ENCODE data around the gene PLEKHA3. TPM values are rescaled to one million over a fixed set of nuclear protein-coding genes. Genes with fewer than 3 reads are reported as not detected.

PLEKHA3 gene
- 10 to 100 TPM; 24.1 to 27.3 TPM for total RNA-seq

DNA sequence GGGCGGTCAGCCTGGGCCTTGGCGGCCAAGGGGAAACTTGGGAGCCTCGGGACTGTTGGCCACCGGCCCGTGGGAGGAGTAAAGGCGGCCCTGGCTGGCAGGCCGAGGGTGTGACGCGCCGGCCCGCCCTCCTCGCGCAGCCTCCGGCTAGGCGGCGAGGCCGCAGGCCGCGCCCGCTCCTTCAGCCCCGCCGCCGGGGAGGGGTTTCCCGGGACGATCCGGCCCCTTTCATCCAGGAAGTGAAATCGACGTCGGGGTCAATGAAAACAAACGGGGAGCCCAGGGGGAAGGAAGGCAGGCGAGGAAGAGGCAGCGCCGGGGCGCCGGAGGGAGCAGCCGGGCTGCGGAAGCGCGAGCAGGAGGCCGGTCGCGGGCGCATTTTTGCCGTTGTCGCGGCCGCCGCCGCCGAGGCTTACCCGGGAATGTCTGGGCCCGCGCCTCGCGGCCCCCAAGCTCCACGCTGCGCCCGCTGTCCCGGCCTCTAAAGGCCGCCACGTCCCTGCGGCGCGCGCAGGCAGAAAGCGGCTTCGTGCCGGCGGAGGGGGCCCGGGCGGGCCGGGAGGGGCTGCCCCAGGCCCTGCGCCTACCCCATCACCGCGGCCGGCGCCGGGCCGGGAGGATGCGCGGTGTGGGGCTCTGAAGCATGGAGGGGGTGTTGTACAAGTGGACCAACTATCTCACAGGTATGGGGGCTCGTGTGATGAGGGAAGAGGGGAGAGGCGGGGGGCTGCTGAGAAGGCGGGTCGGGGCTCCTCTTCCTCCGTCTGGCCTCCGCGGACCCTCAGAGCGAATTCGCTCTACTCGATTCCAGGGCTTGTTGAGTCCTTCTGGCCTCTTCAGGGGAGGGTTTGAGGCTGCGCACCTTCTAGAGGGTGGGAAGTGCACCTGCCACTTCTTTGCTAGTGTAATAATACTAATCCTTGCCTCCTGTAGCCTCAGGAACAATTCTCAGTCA lies at the start of gene PLEKHA3:
TSS of gene PLEKHA3 (plus strand) at position 231 of the 955 bp plus-strand sequence. CDS start at position 644, 413 bp downstream.
- POLR2A ChIA-PET, result interaction anchor here (0.7 to 1.0 kb wide), 3 partner anchors 15 to 66 kb away, joined by 3 to 4 read pairs (median 4); partner anchors contain the start of genes PJVK and PRKRA
- CTCF ChIA-PET, result interaction anchor here (0.6 to 1.8 kb wide), 5 partner anchors 8 to 43 kb away, joined by 3 to 5 read pairs (median 4); no protein-coding TSS in a partner anchor
- intact Hi-C loops (cut with DNase I, micrococcal nuclease), result loop anchor here (1.0 to 5.0 kb wide), 2 partner anchors 43 to 162 kb away; no protein-coding TSS in a partner anchor
- Mint-ChIP-seq H3K27me3 (no peaks in the 10 kb centered on the region), H3K4me3 (peak within 1 kb of the TSS; percentile 89), H3K9me3 (ENCODE audit: low read depth) (no peaks in the 10 kb centered on the region), H3K36me3 (ENCODE audit: low read depth) (peaks cover 5% of the 10 kb centered on the region), H3K4me1 (peaks cover 43% of the 10 kb centered on the region), H3K27ac (peak within 1 kb of the TSS; percentile 97)
- DNase-seq (peak; percentile 83), ATAC-seq (peak; percentile 64)

DNA sequence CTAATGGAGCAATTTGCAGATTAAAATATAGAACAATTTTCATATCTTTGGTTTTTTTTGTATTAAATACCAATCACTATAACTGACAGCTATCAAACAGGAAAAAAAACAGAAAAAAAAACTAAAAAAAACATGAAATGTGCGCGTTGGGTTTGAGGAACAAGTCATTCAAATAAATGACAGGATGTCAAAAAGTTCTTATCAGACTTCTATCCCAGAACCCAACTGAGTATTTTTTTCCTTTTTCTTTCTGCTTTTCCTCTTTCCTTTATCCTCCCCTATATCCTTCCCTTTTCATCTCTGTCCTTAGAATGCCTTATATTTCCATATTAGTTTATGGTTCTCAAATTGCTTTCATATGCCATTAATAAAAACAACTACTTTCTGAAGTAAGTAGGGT lies 43.6 kb upstream of the PLEKHA3 start:
- Mint-ChIP-seq H3K27me3 (no peaks in the 10 kb centered on the region), H3K27ac (no peak overlapping the region), H3K9me3 (ENCODE audit: low read depth) (no peaks in the 10 kb centered on the region), H3K4me3 (no peak overlapping the region), H3K4me1 (no peaks in the 10 kb centered on the region), H3K36me3 (ENCODE audit: low read depth) (peaks cover 46% of the 10 kb centered on the region)
- intact Hi-C loops (cut with DNase I, micrococcal nuclease), result no loop called here
- ATAC-seq, result no peak
- POLR2A ChIA-PET, result no interaction called here
- no peak for DNase-seq
- CTCF ChIA-PET, result interaction anchor here (1.5 kb wide), 1 partner anchor 43 kb away, joined by 4 read pairs; no protein-coding TSS in a partner anchor

DNA sequence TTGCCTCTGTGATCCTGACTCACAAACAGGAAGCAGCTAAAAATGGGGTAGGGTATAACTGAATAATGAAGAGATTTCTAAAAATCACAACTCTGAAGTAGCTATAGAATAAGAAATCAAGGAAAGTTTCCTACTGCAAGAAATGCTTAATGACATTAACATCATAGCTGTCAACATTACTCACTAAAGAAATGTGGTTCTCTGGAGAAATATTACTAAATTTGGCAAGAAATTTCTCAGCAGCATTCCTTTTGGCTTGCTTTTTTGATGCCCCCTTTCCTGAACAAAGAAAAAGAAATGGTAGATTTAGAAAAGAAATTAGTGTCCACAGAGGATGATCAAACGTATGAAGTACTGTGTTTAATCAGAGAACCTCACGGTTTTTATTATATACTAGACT lies 38.8 kb upstream of the PLEKHA3 start:
- ChIA-PET POLR2A (no interaction called here), CTCF (interaction anchor here (2.2 kb wide), 1 partner anchor 27 kb away, joined by 9 read pairs; no protein-coding TSS in a partner anchor)
- Mint-ChIP-seq H3K36me3 (ENCODE audit: low read depth) (peaks cover 46% of the 10 kb centered on the region), H3K4me1 (peaks cover 2% of the 10 kb centered on the region), H3K9me3 (ENCODE audit: low read depth) (no peaks in the 10 kb centered on the region), H3K27me3 (no peaks in the 10 kb centered on the region), H3K4me3 (no peak overlapping the region), H3K27ac (no peak overlapping the region)
- DNase-seq, result no peak
- intact Hi-C loops (cut with DNase I, micrococcal nuclease), result no loop called here
- no peak for ATAC-seq

DNA sequence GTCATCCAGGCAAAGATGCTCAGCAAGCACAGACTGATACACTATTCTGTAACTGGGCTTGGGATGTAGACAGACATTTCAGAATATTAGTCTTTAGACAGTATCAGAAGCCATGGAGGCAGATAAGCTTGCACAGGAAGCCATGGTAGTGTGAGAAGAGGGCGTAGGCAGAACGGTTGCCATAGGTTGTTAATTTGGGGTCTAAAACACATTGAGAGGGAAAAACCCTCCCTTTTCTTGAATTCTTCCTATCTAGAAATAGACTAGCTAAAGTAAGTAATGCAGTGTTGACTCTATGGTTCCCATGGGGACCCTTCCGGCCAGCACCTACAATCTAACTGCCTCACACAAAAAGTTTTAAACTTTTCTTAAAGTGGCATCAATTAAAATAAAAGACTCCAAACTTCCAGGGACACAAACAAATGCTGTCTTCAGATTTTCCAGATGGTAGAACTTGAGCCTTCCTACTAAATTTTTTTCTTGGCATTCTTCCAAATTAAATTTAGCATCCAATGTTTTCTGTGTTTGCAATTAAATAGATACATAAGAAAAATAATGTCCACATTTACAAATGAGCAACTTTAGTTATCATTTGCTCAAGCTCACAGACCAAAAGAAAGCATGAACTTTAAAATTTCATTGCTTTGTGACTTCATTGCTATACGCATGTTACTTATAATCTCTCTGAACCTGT lies 31.1 kb upstream of the PLEKHA3 start:
- Mint-ChIP-seq H3K9me3 (ENCODE audit: low read depth) (no peaks in the 10 kb centered on the region), H3K4me1 (peaks cover 29% of the 10 kb centered on the region), H3K27me3 (no peaks in the 10 kb centered on the region), H3K36me3 (ENCODE audit: low read depth) (peaks cover 40% of the 10 kb centered on the region), H3K27ac (peak overlapping the region; percentile 90), H3K4me3 (peak overlapping the region; percentile 88)
- ChIA-PET CTCF (interaction anchor here (0.8 to 1.5 kb wide), 5 partner anchors 32 to 74 kb away, joined by 3 to 7 read pairs (median 4); no protein-coding TSS in a partner anchor), POLR2A (interaction anchor here (1.1 kb wide), 1 partner anchor 82 kb away, joined by 3 read pairs; no protein-coding TSS in a partner anchor)
- ATAC-seq (no peak), DNase-seq (no peak)
- intact Hi-C loops (cut with DNase I, micrococcal nuclease), result no loop called here

DNA sequence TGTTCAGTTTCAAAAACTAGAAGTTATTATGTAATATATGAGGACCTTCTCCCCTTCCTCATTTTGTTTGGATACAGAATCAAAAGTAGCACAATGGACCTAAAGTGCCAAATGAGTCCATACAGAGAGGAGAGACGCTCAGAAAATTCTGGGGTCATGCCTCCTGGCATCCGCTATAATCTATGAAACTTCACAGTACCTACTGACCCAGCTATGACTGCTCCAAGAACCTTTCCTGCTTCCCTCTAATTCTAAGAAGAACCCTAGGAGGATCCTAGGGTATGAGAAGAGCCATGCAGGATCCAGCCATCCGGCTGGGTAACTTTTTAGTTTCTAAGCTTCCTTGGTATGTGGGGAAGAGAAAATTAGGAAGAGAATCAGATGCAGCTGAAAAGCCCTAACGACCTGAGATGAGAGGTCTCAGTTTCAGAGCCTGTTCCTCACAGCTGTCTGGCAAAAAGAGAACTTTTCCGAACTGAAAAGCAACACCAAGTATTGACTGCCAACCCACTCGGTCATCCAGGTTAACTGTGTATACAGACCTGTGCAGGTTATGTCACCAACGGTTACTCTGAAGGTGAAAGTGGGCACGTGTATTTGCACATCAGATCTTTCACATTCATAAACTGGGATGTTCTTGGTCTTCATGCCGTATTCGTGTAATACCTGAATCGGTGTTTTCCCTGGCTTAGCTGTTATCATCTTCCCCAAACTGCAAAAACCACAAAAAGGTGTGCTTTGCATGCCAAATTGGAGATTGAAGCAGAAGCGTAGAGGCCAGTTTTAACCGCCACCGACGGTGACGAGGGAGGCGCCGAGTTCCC lies 30.3 kb upstream of the PLEKHA3 start:
- peaks cover 29% of the 10 kb centered on the region for H3K4me1 Mint-ChIP-seq
- DNase-seq (no peak), ATAC-seq (no peak)
- no peaks in the 10 kb centered on the region for H3K27me3 Mint-ChIP-seq
- intact Hi-C loops (cut with DNase I, micrococcal nuclease), result loop anchor here (1.0 to 2.0 kb wide), 7 partner anchors 36 to 1237 kb away; partner anchors contain the start of genes HNRNPA3 (in 1 of the 2) and OSBPL6 (in 1 of the 2)
- H3K4me3 Mint-ChIP-seq, result peak overlapping the region; percentile 88
- H3K9me3 Mint-ChIP-seq (ENCODE audit: low read depth), result no peaks in the 10 kb centered on the region
- CTCF ChIA-PET, result interaction anchor here (0.8 to 1.5 kb wide), 6 partner anchors 30 to 338 kb away, joined by 3 to 7 read pairs (median 4); partner anchors contain the start of gene RBM45
- H3K27ac Mint-ChIP-seq, result peak overlapping the region; percentile 90
- POLR2A ChIA-PET, result interaction anchor here (1.1 to 1.6 kb wide), 2 partner anchors 36 to 81 kb away, joined by 3 to 4 read pairs; no protein-coding TSS in a partner anchor
- H3K36me3 Mint-ChIP-seq (ENCODE audit: low read depth), result peaks cover 36% of the 10 kb centered on the region

DNA sequence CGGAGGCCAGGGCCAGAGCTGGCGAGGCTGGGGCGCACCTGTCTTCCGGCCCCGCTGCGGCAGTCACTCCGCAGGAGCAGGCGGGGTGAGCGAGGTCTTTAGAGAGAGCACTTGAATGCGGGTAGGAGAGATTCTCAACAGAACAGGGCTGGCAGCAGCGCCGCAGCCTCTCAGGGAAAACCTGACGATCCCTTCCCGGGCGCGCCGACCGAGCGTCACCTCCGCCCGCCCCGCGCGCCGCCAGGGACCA lies 29.8 kb upstream of the PLEKHA3 start:
- POLR2A ChIA-PET, result interaction anchor here (0.7 to 1.6 kb wide), 2 partner anchors 37 to 39 kb away, joined by 3 to 4 read pairs; no protein-coding TSS in a partner anchor
- intact Hi-C loops (cut with DNase I, micrococcal nuclease), result loop anchor here (1.0 to 2.0 kb wide), 7 partner anchors 36 to 1238 kb away; partner anchors contain the start of genes HNRNPA3 (in 1 of the 2) and OSBPL6 (in 1 of the 2)
- DNase-seq (peak; percentile 90), ATAC-seq (peak; percentile 57)
- CTCF ChIA-PET, result interaction anchor here (1.0 to 1.5 kb wide), 4 partner anchors 31 to 339 kb away, joined by 4 to 7 read pairs (median 4); partner anchors contain the start of gene RBM45
- H3K27me3 Mint-ChIP-seq, result no peaks in the 10 kb centered on the region
- peaks cover 27% of the 10 kb centered on the region for H3K4me1 Mint-ChIP-seq
- H3K9me3 Mint-ChIP-seq (ENCODE audit: low read depth), result no peaks in the 10 kb centered on the region
- H3K27ac Mint-ChIP-seq, result peak overlapping the region; percentile 90
- peak overlapping the region; percentile 88 for H3K4me3 Mint-ChIP-seq
- H3K36me3 Mint-ChIP-seq (ENCODE audit: low read depth), result peaks cover 30% of the 10 kb centered on the region

DNA sequence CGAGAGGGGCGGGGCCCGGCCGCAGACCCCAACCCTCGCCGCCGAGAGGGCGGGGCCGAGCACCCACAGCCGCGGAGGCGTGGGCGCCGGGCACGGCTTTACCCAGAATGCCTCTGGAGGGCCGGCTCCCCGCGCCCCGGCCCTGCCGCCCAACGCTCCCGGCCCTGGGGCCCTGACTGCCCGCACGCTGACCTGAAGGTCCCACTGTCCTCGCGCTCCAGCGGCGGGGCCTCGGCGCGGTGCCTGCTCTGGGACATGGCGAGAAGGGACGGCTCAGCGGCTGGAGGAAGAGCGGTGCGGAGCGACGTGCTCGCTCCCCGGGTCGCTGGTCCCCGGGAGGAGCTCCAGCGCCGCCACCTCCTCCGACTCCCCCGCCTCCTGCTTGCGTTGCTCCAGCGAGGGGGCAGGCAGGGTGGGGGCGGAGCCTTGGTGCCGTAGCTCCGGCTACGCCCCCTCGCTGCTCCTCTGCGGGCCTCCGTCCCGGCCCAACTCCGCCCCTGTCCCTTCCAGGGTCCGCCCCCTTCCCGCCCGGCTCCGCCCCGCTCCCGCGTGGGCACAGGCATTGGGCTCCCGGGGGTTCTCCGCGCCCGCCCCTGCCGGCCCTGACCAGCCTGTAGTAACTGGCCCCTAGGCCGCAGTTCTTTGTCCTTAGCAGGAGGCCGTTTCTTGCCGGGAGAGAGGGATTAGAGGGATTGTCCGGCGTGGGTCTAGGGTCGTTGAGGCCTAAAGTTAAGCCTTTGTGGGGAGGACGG lies 29.3 kb upstream of the PLEKHA3 start, which contains the start of the genes PJVK and PRKRA:
TSS of gene PJVK (plus strand) at position 605 of the 752 bp plus-strand sequence. CDS start 2,032 bp downstream, outside the sequence.
TSS of gene PRKRA (minus strand) at position 402 of the 752 bp plus-strand sequence. CDS start at position 257, 145 bp downstream.
- CTCF ChIA-PET, result interaction anchor here (0.5 to 1.5 kb wide), 5 partner anchors 31 to 344 kb away, joined by 3 to 7 read pairs (median 4); partner anchors contain the start of gene RBM45
- Mint-ChIP-seq H3K4me3 (peak within 1 kb of the TSS; percentile 88), H3K27ac (peak within 1 kb of the TSS; percentile 96), H3K27me3 (no peaks in the 10 kb centered on the region), H3K36me3 (ENCODE audit: low read depth) (peaks cover 27% of the 10 kb centered on the region), H3K4me1 (peaks cover 27% of the 10 kb centered on the region), H3K9me3 (ENCODE audit: low read depth) (no peaks in the 10 kb centered on the region)
- ATAC-seq, result peak; percentile 90
- POLR2A ChIA-PET, result interaction anchor here (0.6 to 1.6 kb wide), 4 partner anchors 29 to 64 kb away, joined by 3 to 4 read pairs (median 3); no protein-coding TSS in a partner anchor
- DNase-seq, result peak; percentile 98
- intact Hi-C loops (cut with DNase I, micrococcal nuclease), result loop anchor here (1.0 to 2.0 kb wide), 8 partner anchors 27 to 1238 kb away; partner anchors contain the start of genes FKBP7 (in 2 of the 2), HNRNPA3 (in 1 of the 2) and OSBPL6 (in 1 of the 2)

DNA sequence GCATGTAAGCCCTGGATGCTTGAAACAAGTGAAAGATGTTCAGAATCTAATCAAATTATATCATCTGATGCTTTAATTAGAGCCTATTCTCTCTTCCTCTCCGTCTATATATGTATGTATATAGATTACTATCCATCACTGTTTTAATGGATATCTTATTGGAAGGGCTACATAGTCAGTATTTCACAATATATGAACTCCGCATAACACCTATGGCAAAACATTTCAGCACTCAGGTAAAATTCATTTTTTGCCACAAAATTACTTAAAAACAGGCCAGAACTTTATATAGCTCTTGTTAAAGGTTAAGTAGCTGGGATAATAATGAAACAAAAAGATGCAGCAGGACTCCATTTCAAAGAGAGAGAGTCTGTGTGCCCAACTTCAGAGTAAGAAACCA lies 27.9 kb upstream of the PLEKHA3 start:
- peaks cover 27% of the 10 kb centered on the region for H3K4me1 Mint-ChIP-seq
- CTCF ChIA-PET, result no interaction called here
- POLR2A ChIA-PET, result no interaction called here
- intact Hi-C loops (cut with DNase I, micrococcal nuclease), result no loop called here
- no peak overlapping the region for H3K4me3 Mint-ChIP-seq
- H3K27me3 Mint-ChIP-seq, result no peaks in the 10 kb centered on the region
- H3K9me3 Mint-ChIP-seq (ENCODE audit: low read depth), result no peaks in the 10 kb centered on the region
- peak overlapping the region; percentile 60 for H3K27ac Mint-ChIP-seq
- ATAC-seq, result no peak
- DNase-seq, result no peak
- peaks cover 18% of the 10 kb centered on the region for H3K36me3 Mint-ChIP-seq (ENCODE audit: low read depth)

DNA sequence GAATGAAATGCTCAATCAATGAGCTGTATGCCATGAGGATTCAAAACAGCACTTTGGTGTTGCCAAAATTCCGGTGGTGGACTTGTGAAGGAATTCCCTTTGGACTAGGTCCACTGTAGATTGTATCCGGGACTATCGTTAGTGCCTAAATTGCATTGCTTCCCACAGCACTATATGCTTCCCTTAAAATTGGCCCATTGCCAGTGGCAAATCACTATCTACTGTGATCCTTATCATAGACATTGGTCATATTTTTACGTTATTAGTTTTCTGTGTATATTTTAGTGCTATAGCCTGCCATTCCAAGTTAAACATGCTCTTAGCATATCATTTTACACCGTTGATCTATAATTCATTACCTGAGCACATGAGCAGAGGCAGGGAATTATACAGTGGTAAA lies 27.4 kb upstream of the PLEKHA3 start:
- no peak for ATAC-seq
- CTCF ChIA-PET, result no interaction called here
- H3K27me3 Mint-ChIP-seq, result no peaks in the 10 kb centered on the region

DNA sequence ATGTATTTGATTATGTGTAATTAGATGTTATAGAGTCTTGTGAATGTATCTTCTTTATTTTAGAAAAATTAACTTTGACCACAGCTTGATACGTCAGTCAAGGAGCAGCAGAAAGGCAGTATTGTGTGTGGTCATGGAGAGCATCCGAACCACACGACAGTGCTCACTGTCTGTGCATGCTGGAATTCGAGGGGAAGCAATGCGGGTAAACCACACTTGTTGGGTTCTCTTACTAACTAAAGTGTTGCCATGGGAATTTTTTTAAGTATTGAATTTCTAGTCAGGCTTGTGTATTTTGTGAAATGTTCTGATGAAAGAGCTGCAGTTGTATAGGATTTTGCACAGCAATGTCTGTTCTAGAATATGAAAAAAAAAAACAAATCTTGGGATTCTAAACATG lies 24.3 kb upstream of the PLEKHA3 start:
- Mint-ChIP-seq H3K27ac (no peak overlapping the region), H3K9me3 (ENCODE audit: low read depth) (no peaks in the 10 kb centered on the region), H3K4me1 (peaks cover 5% of the 10 kb centered on the region), H3K36me3 (ENCODE audit: low read depth) (no peaks in the 10 kb centered on the region), H3K27me3 (no peaks in the 10 kb centered on the region), H3K4me3 (no peak overlapping the region)
- ChIA-PET CTCF (no interaction called here), POLR2A (no interaction called here)
- intact Hi-C loops (cut with DNase I, micrococcal nuclease), result no loop called here
- DNase-seq, result no peak
- no peak for ATAC-seq

More for the DNA sequence above, 27.4 kb upstream of the PLEKHA3 start:
- Mint-ChIP-seq H3K9me3 (ENCODE audit: low read depth) (no peaks in the 10 kb centered on the region), H3K27ac (no peak overlapping the region), H3K4me3 (no peak overlapping the region), H3K36me3 (ENCODE audit: low read depth) (peaks cover 16% of the 10 kb centered on the region), H3K4me1 (peaks cover 26% of the 10 kb centered on the region)
- POLR2A ChIA-PET, result no interaction called here
- intact Hi-C loops (cut with DNase I, micrococcal nuclease), result no loop called here
- no peak for DNase-seq
